ENCODE measurements around the gene RNU6-7. TPM values are rescaled to one million over a fixed set of nuclear protein-coding genes. Genes with fewer than 3 reads are reported as not detected.

Gene RNU6-7
- total and polyA plus RNA-seq, 2 of the 13 experiments (the other 11 are each of a cell fraction or from before 2014, with no cell fraction given) = under 0.01 TPM; not detected in 1

DNA sequence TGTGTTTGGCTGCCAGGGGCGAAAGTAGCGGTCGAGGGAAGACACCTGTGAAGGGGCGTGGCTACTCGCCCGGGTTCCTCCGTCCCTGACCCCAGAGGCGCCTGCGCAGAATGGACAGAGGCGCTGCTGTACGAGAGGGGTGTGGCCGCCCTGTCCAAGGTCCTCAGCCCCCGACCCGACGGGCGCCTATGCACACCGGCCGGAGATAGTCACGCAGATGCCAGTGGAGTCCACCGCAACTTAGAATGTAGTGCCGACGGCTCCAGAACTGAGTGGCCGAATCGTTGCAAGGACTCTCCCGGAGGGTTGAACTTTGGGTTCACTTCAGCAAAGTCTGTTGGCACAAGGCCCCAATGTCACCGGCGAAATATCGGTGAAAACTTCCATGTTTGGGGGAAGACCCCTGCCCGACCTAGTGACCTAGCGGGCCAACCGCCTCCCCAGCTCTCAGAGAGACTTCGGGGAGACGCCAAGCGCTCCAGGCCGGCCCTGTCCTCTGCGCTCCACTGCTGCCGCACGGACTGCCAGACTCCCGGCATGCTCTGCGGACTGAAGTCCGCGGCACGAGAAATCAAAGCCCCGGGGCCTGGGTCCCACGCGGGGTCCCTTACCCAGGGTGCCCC, 541 bp upstream of the RNU6-7 start (continued):
- TF ChIP-seq GZF1 (CRISPR knock-in tag; IDR thresholded peaks at IDR 0.05) (peak; percentile 70; the same call in 1 of the 2 replicates), KLF15 (CRISPR knock-in tag; IDR thresholded peaks at IDR 0.05; ENCODE audit: borderline replicate concordance) (peak; percentile 92; the same call in 1 of the 2 replicates), DNMT1 (CRISPR knock-in tag; IDR thresholded peaks at IDR 0.05) (no peak; the same call in none of the 2 replicates), SIX4 (CRISPR knock-in tag; IDR thresholded peaks at IDR 0.05) (peak; percentile 12; the same call in 1 of the 2 replicates), ARNT (IDR thresholded peaks at IDR 0.05) (no peak), ZNF264 (CRISPR knock-in tag; IDR thresholded peaks at IDR 0.05) (peak; percentile 89), TARDBP (CRISPR knock-in tag; IDR thresholded peaks at IDR 0.05) (peak; percentile 68), PAXIP1 (CRISPR knock-in tag; conservative IDR thresholded peaks at IDR 0.05) (peak; percentile 86), FOXC1 (CRISPR knock-in tag; IDR thresholded peaks at IDR 0.05; ENCODE audit: borderline replicate concordance) (peak; percentile 96), ZBTB3 (CRISPR knock-in tag; IDR thresholded peaks at IDR 0.05; ENCODE audit: borderline replicate concordance, low read depth) (peak; percentile 93), ARNTL (CRISPR knock-in tag; IDR thresholded peaks at IDR 0.05) (peak; percentile 87), PHF8 (CRISPR knock-in tag; IDR thresholded peaks at IDR 0.05) (peak; percentile 97), HMG20B (CRISPR knock-in tag; conservative IDR thresholded peaks at IDR 0.05) (peak; percentile 60; the same call in 1 of the 2 replicates), AKNA (CRISPR knock-in tag; IDR thresholded peaks at IDR 0.05; ENCODE audit: borderline replicate concordance) (peak; percentile 91), TEF (CRISPR knock-in tag; IDR thresholded peaks at IDR 0.05) (peak; percentile 90; the same call in 1 of the 2 replicates), BCL3 (CRISPR knock-in tag; IDR thresholded peaks at IDR 0.05) (peak; percentile 96), KLF16 (CRISPR knock-in tag; IDR thresholded peaks at IDR 0.05) (peak; percentile 56 to 82; a peak in 2 of 4 replicates)
